PC-9 (cell line): ENCODE results near the gene NLGN1. TPM values are rescaled to one million over a fixed set of nuclear protein-coding genes. Genes with fewer than 3 reads are reported as not detected.

Source experiments
- BruUV-seq: library from RNA; stranded (reverse); fragments of 400-500 nt; replicated peaks from 2 replicates; lab custom pipeline; 2021; lab: Mats Ljungman, UMichigan
- CTCF ChIA-PET: fragments of 300-600 bp; sonication (Branson Sonifier 250); formaldehyde crosslinking; loops from one replicate; lab custom pipeline; 2022; ENCODE audit warnings: antibody characterized with exemption; lab: Charles Lee
- POLR2A ChIA-PET: fragments of 300-600 bp; sonication (Branson Sonifier 250); formaldehyde crosslinking; loops from one replicate; lab custom pipeline; 2022; ENCODE audit warnings: antibody characterized with exemption; ENCODE audit not compliant: unreplicated experiment; lab: Charles Lee
- DNase-seq, 2 experiments: peaks; one replicate each; pipeline versions ENCODE4 v3.0.0 to v3.0.0-alpha.2; 2015 to 2022; ENCODE audit warnings: mixed read lengths in 1 of 2
- H2AFZ ChIP-seq: fragments of 200-600 bp; sonication (generic); 2 replicates; pipeline ENCODE4 v1.8.1; 2017; ENCODE audit warnings: antibody characterized with exemption
- H3F3A ChIP-seq: fragments of 200-600 bp; sonication (generic); 2 replicates; pipeline ENCODE4 v1.8.1; 2017; ENCODE audit warnings: antibody characterized with exemption, mild to moderate bottlenecking, low read depth; ENCODE audit not compliant: insufficient read depth
- H3K27ac ChIP-seq: fragments of 200-600 bp; sonication (generic); 2 replicates; pipeline ENCODE4 v1.6.1; 2016; ENCODE audit warnings: mixed run types
- H3K27me3 ChIP-seq: fragments of 200-600 bp; sonication (generic); 2 replicates; pipeline ENCODE4 v1.6.1; 2016; ENCODE audit warnings: low read depth, mixed run types; ENCODE audit not compliant: insufficient read depth
- H3K36me3 ChIP-seq: fragments of 200-600 bp; sonication (generic); 2 replicates; pipeline ENCODE4 v1.6.1; 2016; ENCODE audit warnings: low read depth, mixed run types
- H3K4me1 ChIP-seq: fragments of 200-600 bp; sonication (generic); replicated peaks from 2 replicates; pipeline ENCODE4 v1.6.1; 2016; ENCODE audit warnings: mixed run types; ENCODE audit not compliant: insufficient read depth
- H3K4me2 ChIP-seq: fragments of 200-600 bp; sonication (generic); 2 replicates; pipeline ENCODE4 v1.6.1; 2017; ENCODE audit warnings: mixed run types
- H3K4me3 ChIP-seq: fragments of 200-600 bp; sonication (generic); 2 replicates; pipeline ENCODE4 v1.6.1; 2016; ENCODE audit warnings: mixed run types
- H3K79me2 ChIP-seq: fragments of 200-600 bp; sonication (generic); 2 replicates; pipeline ENCODE4 v1.6.1; 2017; ENCODE audit warnings: low read depth, mixed run types
- H3K9me2 ChIP-seq: fragments of 200-600 bp; sonication (generic); 2 replicates; pipeline ENCODE4 v1.8.1; 2017; ENCODE audit warnings: mild to moderate bottlenecking; ENCODE audit not compliant: insufficient read depth
- H3K9me3 ChIP-seq: fragments of 200-600 bp; sonication (generic); 2 replicates; pipeline ENCODE4 v1.8.1; 2016; ENCODE audit warnings: low read depth; ENCODE audit not compliant: insufficient read depth
- H4K20me1 ChIP-seq: fragments of 200-600 bp; sonication (generic); 2 replicates; pipeline ENCODE4 v1.8.1; 2017; ENCODE audit not compliant: insufficient read depth
- EZH2 ChIP-seq: fragments of 200-600 bp; sonication (generic); IDR thresholded peaks from 2 replicates; pipeline ENCODE4 v1.8.0; 2017; ENCODE audit warnings: antibody characterized with exemption, low read depth
- intact Hi-C: fragments of 100-400 bp; cut with micrococcal nuclease; formaldehyde crosslinking; loops from one replicate; pipeline ENCODE4 v1.10.0; 2022; ENCODE audit not compliant: unreplicated experiment
- total RNA-seq: library from RNA; stranded (reverse); gene quantifications from 2 replicates; pipeline ENCODE4 v1.2.3, GENCODE V29; 2021
- TF ChIP-seq, protein P1 (sequence below): fragments of 200-600 bp; sonication (generic); conservative IDR thresholded peaks from 2 replicates; pipeline ENCODE4 v1.6.1; 2017; ENCODE audit warnings: mixed run types, antibody characterized with exemption, mild to moderate bottlenecking, moderate library complexity

NLGN1 gene
- total RNA-seq, 1 experiment from 2014 or later: 1.4 TPM

DNA sequence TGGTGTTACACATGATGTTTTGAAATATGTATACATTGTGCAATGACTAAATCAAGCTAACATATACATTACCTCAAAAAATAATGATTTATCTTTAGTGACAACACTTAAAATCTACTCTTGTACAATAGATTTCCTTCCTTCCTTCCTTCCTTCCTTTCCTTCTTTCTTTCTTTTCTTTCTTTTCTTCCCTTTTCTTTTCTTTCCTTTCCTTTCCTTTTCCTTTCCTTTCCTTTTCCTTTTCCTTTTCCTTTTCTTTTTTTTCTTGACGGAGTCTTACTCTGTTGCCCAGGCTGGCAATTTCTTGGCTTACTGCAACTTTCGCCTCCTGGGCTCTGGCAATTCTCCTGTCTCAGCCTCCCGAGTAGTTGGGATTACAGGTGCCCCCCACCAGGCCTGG, 170.5 kb downstream of the NLGN1 start:
- ChIA-PET CTCF (no interaction called here), POLR2A (no interaction called here)
- BruUV-seq: no TSS peak
- Histone ChIP-seq H3K27ac (no peak overlapping the region), H3K79me2 (no peaks in the 10 kb centered on the region), H3K4me3 (no peak overlapping the region), H3K9me3 (no peaks in the 10 kb centered on the region), H3K4me2 (no peak overlapping the region), H3K4me1 (no peaks in the 10 kb centered on the region), H2AFZ (no peak overlapping the region), H3K27me3 (no peaks in the 10 kb centered on the region), H3K9me2 (0 out of 2 replicates have a peak, but pooled peaks cover 4% of the 10 kb centered on the region), H4K20me1 (no peaks in the 10 kb centered on the region), H3K36me3 (no peaks in the 10 kb centered on the region), H3F3A (no peaks in the 10 kb centered on the region)
- intact Hi-C loops: no loop called here
- TF ChIP-seq, protein P1, sequence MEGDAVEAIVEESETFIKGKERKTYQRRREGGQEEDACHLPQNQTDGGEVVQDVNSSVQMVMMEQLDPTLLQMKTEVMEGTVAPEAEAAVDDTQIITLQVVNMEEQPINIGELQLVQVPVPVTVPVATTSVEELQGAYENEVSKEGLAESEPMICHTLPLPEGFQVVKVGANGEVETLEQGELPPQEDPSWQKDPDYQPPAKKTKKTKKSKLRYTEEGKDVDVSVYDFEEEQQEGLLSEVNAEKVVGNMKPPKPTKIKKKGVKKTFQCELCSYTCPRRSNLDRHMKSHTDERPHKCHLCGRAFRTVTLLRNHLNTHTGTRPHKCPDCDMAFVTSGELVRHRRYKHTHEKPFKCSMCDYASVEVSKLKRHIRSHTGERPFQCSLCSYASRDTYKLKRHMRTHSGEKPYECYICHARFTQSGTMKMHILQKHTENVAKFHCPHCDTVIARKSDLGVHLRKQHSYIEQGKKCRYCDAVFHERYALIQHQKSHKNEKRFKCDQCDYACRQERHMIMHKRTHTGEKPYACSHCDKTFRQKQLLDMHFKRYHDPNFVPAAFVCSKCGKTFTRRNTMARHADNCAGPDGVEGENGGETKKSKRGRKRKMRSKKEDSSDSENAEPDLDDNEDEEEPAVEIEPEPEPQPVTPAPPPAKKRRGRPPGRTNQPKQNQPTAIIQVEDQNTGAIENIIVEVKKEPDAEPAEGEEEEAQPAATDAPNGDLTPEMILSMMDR: no peak
- TF ChIP-seq EZH2: no peak
- no peak for DNase-seq

DNA sequence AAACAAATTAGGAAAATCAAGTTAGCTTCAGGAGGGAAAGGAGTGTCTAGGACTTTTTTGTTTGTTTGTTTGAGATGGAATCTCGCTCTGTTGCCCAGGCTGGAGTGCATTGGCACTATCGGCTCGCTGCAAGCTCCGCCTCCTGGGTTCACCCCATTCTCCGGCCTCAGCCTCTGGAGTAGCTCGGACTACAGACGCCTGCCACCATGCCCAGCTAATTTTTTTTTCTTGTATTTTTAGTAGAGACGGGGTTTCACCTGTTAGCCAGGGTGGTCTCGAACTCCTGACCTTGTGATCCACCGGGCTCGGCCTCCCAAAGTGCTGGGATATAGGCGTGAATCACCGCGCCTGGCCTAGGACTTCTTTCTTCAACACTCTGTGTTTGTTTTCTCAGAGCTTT, 171.1 kb downstream of the NLGN1 start:
- Histone ChIP-seq H3K9me2 (0 out of 2 replicates have a peak, but pooled peaks cover 4% of the 10 kb centered on the region), H3K4me2 (no peak overlapping the region), H3K9me3 (no peaks in the 10 kb centered on the region), H3K36me3 (no peaks in the 10 kb centered on the region), H3K4me1 (no peaks in the 10 kb centered on the region), H3K27me3 (no peaks in the 10 kb centered on the region), H4K20me1 (no peaks in the 10 kb centered on the region), H3K4me3 (no peak overlapping the region), H3F3A (no peaks in the 10 kb centered on the region), H3K79me2 (no peaks in the 10 kb centered on the region), H3K27ac (no peak overlapping the region), H2AFZ (no peak overlapping the region)
- BruUV-seq: no TSS peak
- DNase-seq: no peak
- POLR2A ChIA-PET: no interaction called here
- intact Hi-C loops: no loop called here
- CTCF ChIA-PET: no interaction called here
- TF ChIP-seq, protein P1: no peak
- TF ChIP-seq EZH2: no peak

DNA sequence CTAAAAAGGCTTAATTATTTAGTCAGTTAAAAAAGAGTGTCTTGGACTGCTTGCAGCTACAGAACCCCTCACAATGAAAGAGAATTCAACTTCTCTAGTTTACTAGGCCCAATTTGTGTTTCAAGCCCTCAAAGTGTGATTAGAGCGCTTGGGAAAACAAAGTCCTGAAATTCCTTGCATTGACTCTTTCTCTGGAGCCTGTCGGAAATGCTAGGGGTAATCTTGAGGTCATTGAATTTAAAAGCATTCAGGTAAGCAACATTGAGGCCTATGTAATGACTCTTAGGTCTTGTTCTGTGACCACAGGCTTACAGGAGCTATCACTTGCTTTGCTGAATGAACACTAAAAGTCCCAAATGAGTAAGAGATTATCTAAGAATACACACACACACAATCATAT, 186.0 kb downstream of the NLGN1 start:
- intact Hi-C loops: loop anchor here (5.0 kb wide), 1 partner anchor 419 kb away; no protein-coding TSS in a partner anchor
- no TSS peak for BruUV-seq
- no peaks in the 10 kb centered on the region for H3K27me3 ChIP-seq
- H3K4me3 ChIP-seq: no peak overlapping the region
- no peaks in the 10 kb centered on the region for H3K4me1 ChIP-seq
- TF ChIP-seq, protein P1: no peak
- TF ChIP-seq EZH2: no peak
- no peaks in the 10 kb centered on the region for H4K20me1 ChIP-seq
- POLR2A ChIA-PET: no interaction called here
- CTCF ChIA-PET: interaction anchor here (0.6 to 0.7 kb wide), 2 partner anchors 33 to 85 kb away, joined by 3 to 13 read pairs; no protein-coding TSS in a partner anchor
- H3K27ac ChIP-seq: no peak overlapping the region
- H3K4me2 ChIP-seq: no peak overlapping the region
- 0 out of 2 replicates have a peak overlapping the region, but pooled peaks have one; percentile 7 for H2AFZ ChIP-seq
- H3F3A ChIP-seq: no peaks in the 10 kb centered on the region
- DNase-seq: no peak
- H3K36me3 ChIP-seq: no peaks in the 10 kb centered on the region
- H3K9me3 ChIP-seq: no peaks in the 10 kb centered on the region
- no peaks in the 10 kb centered on the region; the same call in 1 of the 2 replicates for H3K9me2 ChIP-seq
- no peaks in the 10 kb centered on the region for H3K79me2 ChIP-seq
